Left colon (tissue), 2 donors: Measurements from ENCODE around the gene MUCL3. TPM values are rescaled to one million over a fixed set of nuclear protein-coding genes. Genes with fewer than 3 reads are reported as not detected.

Source experiments
- ATAC-seq: fragments of 200-7000 bp; cut with Tn5 transposase; one replicate; pipeline ENCODE4 v1.9.1; 2020; ENCODE audit warnings: mild to moderate bottlenecking, moderate library complexity
- DNase-seq, 2 donors: peaks; one replicate each; pipeline ENCODE4 v3.0.0-alpha.2; 2020
- intact Hi-C, 2 donors: fragments of 100-400 bp; cut with DNase I in 1 of 2; cut with micrococcal nuclease in 1 of 2; formaldehyde crosslinking; loops; one replicate each; pipeline versions ENCODE4 v1.11.2 to v1.14.0; 2022; cut with DNase I, micrococcal nuclease
- total RNA-seq, 2 donors: library from RNA; stranded (reverse); fragmentation: NEBNext Ultra II Directional; extraction: Animal tissue kit (Norgen Biotek cat#: 25700); gene quantifications; one replicate each; pipeline ENCODE4 v1.2.1, GENCODE V29; 2021
- donor health status: DM: no; HTN: no; CAD: no.
- donor health status: DM: yes; HTN: yes; CAD: no.

MUCL3 gene
- total RNA-seq, 2 donors from 2014 or later: not detected

GRCh38 chr6:31002471-31002870 is 61.7 kb downstream of the MUCL3 start:
- DNase-seq (no peak), ATAC-seq (no peak)
- intact Hi-C loops: no loop called here

Other genes starting within 250 kb of the MUCL3 start
- gene NRM, start 250.0 kb upstream of the MUCL3 start, total RNA-seq: 1 to 10 TPM; 4.6 to 5.4 TPM
- 10 to 100 TPM; 11.1 to 16.3 TPM for gene MDC1, start 223.7 kb upstream of the MUCL3 start, total RNA-seq
- gene TUBB, start 220.6 kb upstream of the MUCL3 start, total RNA-seq: 100 to 1,000 TPM; 149 to 195 TPM
- gene FLOT1, start 198.3 kb upstream of the MUCL3 start, total RNA-seq: 100 to 1,000 TPM; 130 to 137 TPM
- 100 to 1,000 TPM in 1 of 2 donors, 10 to 100 TPM in 1; 70.9 to 169 TPM for gene IER3, start 196.4 kb upstream of the MUCL3 start, total RNA-seq
- gene DDR1, start 56.5 kb upstream of the MUCL3 start, total RNA-seq: 100 to 1,000 TPM; 297 to 333 TPM
- gene GTF2H4, start 32.8 kb upstream of the MUCL3 start, total RNA-seq: 10 to 100 TPM; 18.3 to 34.4 TPM
- gene VARS2, start 26.7 kb upstream of the MUCL3 start, total RNA-seq: 10 to 100 TPM; 17.7 to 34.8 TPM
- gene SFTA2, start 8.8 kb upstream of the MUCL3 start, total RNA-seq: not detected
- not detected for gene MUC21, start 42.7 kb downstream of the MUCL3 start, total RNA-seq
- not detected for gene MUC22, start 69.5 kb downstream of the MUCL3 start, total RNA-seq
- not detected for gene C6orf15, start 171.6 kb downstream of the MUCL3 start, total RNA-seq
- 1 to 10 TPM; 4.9 to 6.7 TPM for gene PSORS1C1, start 173.8 kb downstream of the MUCL3 start, total RNA-seq
- gene CDSN, start 179.5 kb downstream of the MUCL3 start, total RNA-seq: not detected
- not detected for gene PSORS1C2, start 198.1 kb downstream of the MUCL3 start, total RNA-seq
- 10 to 100 TPM; 24.3 to 39.0 TPM for gene CCHCR1, start 216.8 kb downstream of the MUCL3 start, total RNA-seq
- 1 to 10 TPM; 4.2 to 7.1 TPM for gene TCF19, start 217.6 kb downstream of the MUCL3 start, total RNA-seq
- 1 to 10 TPM; 1.8 to 6.3 TPM for gene POU5F1, start 229.7 kb downstream of the MUCL3 start, total RNA-seq